Kidney (tissue), 14 donors: ENCODE results near the gene TUBB. TPM values are rescaled to one million over a fixed set of nuclear protein-coding genes. Genes with fewer than 3 reads are reported as not detected.

ENCODE experiments used
- DNase-seq, 5 donors: peaks; one replicate each; pipeline ENCODE4 v3.0.0-alpha.2; 2013 to 2020
- FAIRE-seq: peaks from 2 replicates; lab custom pipeline; 2012; peaks lifted over from hg19 to GRCh38; lab: Jason Lieb, UNC
- H3K27ac ChIP-seq, 2 donors: one replicate each; pipeline ENCODE4 v1.7.0; 2013; ENCODE audit warnings: low read depth in 2 of 2, low read length in 2 of 2, inconsistent platforms in 1 of 2
- H3K27me3 ChIP-seq: one replicate; pipeline ENCODE4 v1.7.1; 2013; ENCODE audit warnings: low read length, inconsistent platforms; ENCODE audit not compliant: control insufficient read depth, insufficient read depth
- H3K36me3 ChIP-seq, 3 donors: one replicate each; pipeline versions ENCODE4 v1.7.0 to v1.7.1; 2013; ENCODE audit warnings: low read length in 3 of 3, control low read depth in 1 of 3, inconsistent platforms in 1 of 3; ENCODE audit not compliant: insufficient read depth in 3 of 3, control insufficient read depth in 2 of 3
- H3K4me1 ChIP-seq, 3 donors: one replicate each; pipeline versions ENCODE4 v1.7.0 to v1.7.1; 2013; ENCODE audit warnings: low read length in 3 of 3, inconsistent platforms in 1 of 3, low read depth in 1 of 3; ENCODE audit not compliant: control insufficient read depth in 2 of 3, insufficient read depth in 2 of 3
- H3K4me3 ChIP-seq, 3 donors: one replicate each; pipeline versions ENCODE4 v1.7.0 to v1.8.1; 2013; ENCODE audit warnings: low read length in 3 of 3, control low read depth in 1 of 3, inconsistent platforms in 1 of 3
- H3K9ac ChIP-seq, 3 donors: one replicate each; pipeline versions ENCODE4 v1.7.0 to v1.7.1; 2013; ENCODE audit warnings: low read length in 3 of 3, control low read depth in 1 of 3, inconsistent platforms in 1 of 3
- H3K9me3 ChIP-seq, 3 donors: one replicate each; pipeline versions ENCODE4 v1.7.0 to v1.7.1; 2013; ENCODE audit warnings: low read length in 3 of 3, control low read depth in 1 of 3, inconsistent platforms in 1 of 3; ENCODE audit not compliant: control insufficient read depth in 2 of 3, insufficient read depth in 1 of 3
- CTCF ChIP-seq: IDR thresholded peaks from 3 replicates; pipeline ENCODE4 v1.5.1; 2012; ENCODE audit warnings: mild to moderate bottlenecking, moderate library complexity, borderline replicate concordance; ENCODE audit not compliant: insufficient read depth; ENCODE audit errors: extremely low read depth
- intact Hi-C: fragments of 100-400 bp; cut with DNase I; formaldehyde crosslinking; loops from one replicate; pipeline ENCODE4 v1.11.1; 2022
- polyA plus RNA-seq: library from polyadenylated mRNA; stranded (reverse); fragments of 350-450 nt; fragmentation: Illumina TruSeq; extraction: RNeasy Lipid Tissue Mini Kit (QIAGEN cat#74804); gene quantifications from one replicate; pipeline ENCODE4 v1.2.3, GENCODE V29; 2014; ENCODE audit warnings: low read depth, low replicate concordance; ENCODE audit not compliant: insufficient read depth
- total RNA-seq: library from RNA; stranded (reverse); fragmentation: NEBNext Ultra II Directional; extraction: Animal tissue kit (Norgen Biotek cat#: 25700); gene quantifications from one replicate; pipeline ENCODE4 v1.2.1, GENCODE V29; 2021
- donor health status: control.
- donor health status: control.
- donor health status: control.
- donor health status: control.
- donor health status: control.
- donor health status: DM: yes; HTN: yes; CAD: no.
- donor health status: Normal renal cell carcinoma (clear cell type).

TUBB gene
- total and polyA plus RNA-seq, 2 donors from 2014 or later, result 197 to 295 TPM

- peaks cover 3 to 21% (median 18%) of the 10 kb centered on the region in 3 donors for H3K4me1 ChIP-seq
- no peaks in the 10 kb centered on the region for H3K27me3 ChIP-seq
- H3K9ac ChIP-seq, result peak overlapping the region; percentile 42 to 94 (median 85)
- intact Hi-C loops, result no loop called here
- TF ChIP-seq CTCF, result no peak
- H3K27ac ChIP-seq, result peak overlapping the region; percentile 97 to 98
- no peak for FAIRE-seq
- H3K4me3 ChIP-seq, result peak overlapping the region; percentile 69 to 79 (median 77)
- no peaks in the 10 kb centered on the region for H3K9me3 ChIP-seq
- DNase-seq, result peak in 4 of 5 donors; percentile 38 to 83 (median 50)
- H3K36me3 ChIP-seq, result no peaks in the 10 kb centered on the region
Measured at GRCh38 chr6:30687659-30688431, 32.3 kb upstream of the TUBB start.

- intact Hi-C loops, result no loop called here
- H3K9me3 ChIP-seq, result no peaks in the 10 kb centered on the region
- peak overlapping the region in 1 of 2 donors; percentile 97 for H3K27ac ChIP-seq
- H3K36me3 ChIP-seq, result no peaks in the 10 kb centered on the region
- H3K4me1 ChIP-seq, result peaks cover 3 to 18% (median 18%) of the 10 kb centered on the region in 3 donors
- no peak overlapping the region for H3K9ac ChIP-seq
- no peak overlapping the region for H3K4me3 ChIP-seq
- FAIRE-seq, result no peak
- peak in 1 of 5 donors; percentile 65 for DNase-seq
- TF ChIP-seq CTCF, result no peak
- H3K27me3 ChIP-seq, result no peaks in the 10 kb centered on the region
Measured at GRCh38 chr6:30688569-30688968, 31.6 kb upstream of the TUBB start.

- H3K27me3 ChIP-seq, result no peaks in the 10 kb centered on the region
- peak overlapping the region in 1 of 3 donors; percentile 26 for H3K9ac ChIP-seq
- no peak for TF ChIP-seq CTCF
- no peaks in the 10 kb centered on the region for H3K9me3 ChIP-seq
- no peak overlapping the region for H3K4me3 ChIP-seq
- DNase-seq, result peak in 1 of 5 donors; percentile 58
- peaks cover 3 to 18% (median 18%) of the 10 kb centered on the region in 3 donors for H3K4me1 ChIP-seq
- intact Hi-C loops, result no loop called here
- no peak for FAIRE-seq
- H3K27ac ChIP-seq, result no peak overlapping the region
- H3K36me3 ChIP-seq, result no peaks in the 10 kb centered on the region
Measured at GRCh38 chr6:30689022-30689865, 30.9 kb upstream of the TUBB start.
